Measurements from ENCODE around the gene TRIO.

DNA sequence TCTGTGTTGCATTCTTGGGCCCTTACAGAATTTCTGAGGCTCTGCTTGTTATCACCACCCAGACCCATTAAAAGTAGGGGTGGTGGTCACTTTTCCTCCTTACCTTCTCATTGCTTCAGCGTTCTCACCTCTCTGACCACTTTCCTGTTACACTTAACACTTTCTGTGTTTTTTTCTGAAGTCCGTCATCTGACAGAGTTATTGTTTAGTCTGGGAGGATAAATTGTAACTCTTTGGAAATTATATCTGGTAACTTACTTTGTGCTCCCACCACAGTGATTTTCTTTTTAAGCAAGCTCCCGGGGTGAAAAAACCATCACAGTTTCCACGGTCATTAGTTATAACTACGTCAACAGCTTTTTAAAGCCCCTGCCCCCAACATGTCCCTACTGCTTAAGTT, 227.2 kb downstream of the TRIO start:
- TF ChIP-seq, protein P1, sequence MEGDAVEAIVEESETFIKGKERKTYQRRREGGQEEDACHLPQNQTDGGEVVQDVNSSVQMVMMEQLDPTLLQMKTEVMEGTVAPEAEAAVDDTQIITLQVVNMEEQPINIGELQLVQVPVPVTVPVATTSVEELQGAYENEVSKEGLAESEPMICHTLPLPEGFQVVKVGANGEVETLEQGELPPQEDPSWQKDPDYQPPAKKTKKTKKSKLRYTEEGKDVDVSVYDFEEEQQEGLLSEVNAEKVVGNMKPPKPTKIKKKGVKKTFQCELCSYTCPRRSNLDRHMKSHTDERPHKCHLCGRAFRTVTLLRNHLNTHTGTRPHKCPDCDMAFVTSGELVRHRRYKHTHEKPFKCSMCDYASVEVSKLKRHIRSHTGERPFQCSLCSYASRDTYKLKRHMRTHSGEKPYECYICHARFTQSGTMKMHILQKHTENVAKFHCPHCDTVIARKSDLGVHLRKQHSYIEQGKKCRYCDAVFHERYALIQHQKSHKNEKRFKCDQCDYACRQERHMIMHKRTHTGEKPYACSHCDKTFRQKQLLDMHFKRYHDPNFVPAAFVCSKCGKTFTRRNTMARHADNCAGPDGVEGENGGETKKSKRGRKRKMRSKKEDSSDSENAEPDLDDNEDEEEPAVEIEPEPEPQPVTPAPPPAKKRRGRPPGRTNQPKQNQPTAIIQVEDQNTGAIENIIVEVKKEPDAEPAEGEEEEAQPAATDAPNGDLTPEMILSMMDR (IDR thresholded peaks at IDR 0.05 in 2 of 3, conservative IDR thresholded peaks at IDR 0.05 in 1 of 3; ENCODE audit: borderline replicate concordance in 1 of 3, insufficient read depth in 1 of 3, low read depth in 2 of 3, low read length in 2 of 3): no peak
- TF ChIP-seq POLR2A (IDR thresholded peaks at IDR 0.05; ENCODE audit: borderline replicate concordance, extremely low read depth, insufficient read depth, insufficient read length) (no peak), EZH2 (IDR thresholded peaks at IDR 0.05) (no peak), EGR1 (IDR thresholded peaks at IDR 0.05; ENCODE audit: low read depth) (no peak), ZNF274 (IDR thresholded peaks at IDR 0.05; ENCODE audit: low read depth, low read length) (no peak), POLR2AphosphoS5 (IDR thresholded peaks at IDR 0.05; ENCODE audit: low read depth, low read length) (no peak), YY1 (IDR thresholded peaks at IDR 0.05; ENCODE audit: extremely low read depth, insufficient replicate concordance, low read depth, low read length) (no peak), ELF1 (IDR thresholded peaks at IDR 0.05; ENCODE audit: borderline replicate concordance, low read depth) (no peak)
- TF ChIP-seq, protein P2, sequence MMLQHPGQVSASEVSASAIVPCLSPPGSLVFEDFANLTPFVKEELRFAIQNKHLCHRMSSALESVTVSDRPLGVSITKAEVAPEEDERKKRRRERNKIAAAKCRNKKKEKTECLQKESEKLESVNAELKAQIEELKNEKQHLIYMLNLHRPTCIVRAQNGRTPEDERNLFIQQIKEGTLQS (IDR thresholded peaks at IDR 0.05): no peak

Data from HCT116 (cell line).